Heart left ventricle (tissue), 16 donors: ENCODE results near the gene DMRTB1. TPM values are rescaled to one million over a fixed set of nuclear protein-coding genes. Genes with fewer than 3 reads are reported as not detected.

Source experiments
- ATAC-seq, 4 donors: fragments of 200-7000 bp; cut with Tn5 transposase; one replicate each; pipeline ENCODE4 v1.9.1; 2020 to 2022; ENCODE audit warnings: moderate library complexity in 4 of 4, mild to moderate bottlenecking in 3 of 4, moderate number of reproducible peaks in 1 of 4
- DNase-seq, 5 donors: peaks; one replicate each; pipeline ENCODE4 v3.0.0-alpha.2; 2020
- H3K27ac ChIP-seq, 12 donors: fragments of 200-600 bp; sonication (generic) in 4 of 12; one replicate each; pipeline versions ENCODE4 v1.5.0 to v1.8.0; 2016 to 2022; ENCODE audit warnings: mild to moderate bottlenecking in 2 of 12
- H3K27me3 ChIP-seq, 9 donors: fragments of 200-600 bp; sonication (generic) in 2 of 9; one replicate each; pipeline versions ENCODE4 v1.5.1 to v1.8.0; 2016 to 2022; ENCODE audit warnings: mild to moderate bottlenecking in 3 of 9
- H3K36me3 ChIP-seq, 9 donors: fragments of 200-600 bp; sonication (generic) in 2 of 9; one replicate each; pipeline versions ENCODE4 v1.5.0 to v1.8.0; 2018 to 2022; ENCODE audit warnings: mild to moderate bottlenecking in 2 of 9
- H3K4me1 ChIP-seq, 12 donors: fragments of 200-600 bp; sonication (generic) in 4 of 12; one replicate each; pipeline versions ENCODE4 v1.5.0 to v1.8.0; 2016 to 2022; ENCODE audit warnings: mild to moderate bottlenecking in 3 of 12
- H3K4me3 ChIP-seq, 12 donors: fragments of 200-600 bp; sonication (generic) in 4 of 12; one replicate each; pipeline versions ENCODE4 v1.5.0 to v1.8.0; 2017 to 2022; ENCODE audit warnings: mild to moderate bottlenecking in 9 of 12, moderate library complexity in 4 of 12
- H3K9me3 ChIP-seq, 12 donors: fragments of 200-600 bp; sonication (generic) in 4 of 12; one replicate each; pipeline versions ENCODE4 v1.5.0 to v1.8.0; 2016 to 2022; ENCODE audit warnings: mild to moderate bottlenecking in 1 of 12
- CTCF ChIP-seq, 12 donors: fragments of 200-600 bp; sonication (generic) in 4 of 12; IDR thresholded peaks; one replicate each; pipeline versions ENCODE4 v1.5.0 to v1.8.0; 2018 to 2022; ENCODE audit warnings: antibody characterized with exemption in 12 of 12, mild to moderate bottlenecking in 5 of 12
- POLR2A ChIP-seq, 2 donors: fragments of 450-650 bp; IDR thresholded peaks; one replicate each; pipeline ENCODE4 v1.6.1; 2017; ENCODE audit warnings: antibody characterized with exemption in 2 of 2, mild to moderate bottlenecking in 2 of 2, moderate library complexity in 2 of 2
- WGBS, 4 donors: extraction: QIAGEN DNeasy Blood & Tissue Kit in 2 of 4; methylation state at CpG; one replicate each; pipeline versions ENCODE4 v1.1.5 to v1.1.7; 2013 to 2018; 5-methylcytosine and 5-hydroxymethylcytosine counted together
- intact Hi-C, 10 donors: fragments of 100-400 bp; cut with DNase I; formaldehyde crosslinking; loops; one replicate each; pipeline versions ENCODE4 v1.11.1 to v1.14.2; 2022
- polyA plus RNA-seq, 2 donors: library from polyadenylated mRNA; stranded (reverse); fragments of 200-250 nt; gene quantifications; one replicate each; pipeline ENCODE4 v1.2.3, GENCODE V29; 2013
- total RNA-seq, 9 donors: library from RNA; depleted of rRNA in 2 of 9; stranded (reverse); fragments of >200 nt in 2 of 9; fragmentation: NEBNext Ultra II Directional in 3 of 9; extraction: Animal tissue kit (Norgen Biotek cat#: 25700) in 3 of 9; gene quantifications; one replicate each; pipeline versions ENCODE4 v1.1.0 to v1.2.4, GENCODE V29; 2016 to 2023
- donor health status: ischemic (EF 13 %, LVEDD 7.1; RV severe dilation, severe dysfunction).
- donor health status: healthy with polysubstance abuse.
- donor health status: DM: no; HTN: yes; CAD: no.
- donor health status: DM: no; HTN: no; CAD: no.
- donor health status: ischemic (EF 25% LVEDD 6.9; RV normal size, moderate dysfunction).
- donor health status: ischemic (EF 25% LVEDD 5.7; RV mildly dilated, moderate dysfunction).
- donor health status: healthy.
- donor health status: DM: yes; HTN: yes; CAD: no.
- donor health status: ischemic (EF 35%, LVEDD 5.7; RV mildly dilated, moderate dysfunction).
- donor health status: nonischemic (EF 11% LVEDD 7.7; RV severe dilation, severe dysfunction).
- donor health status: DM: yes; HTN: yes; CAD: no.
- donor health status: PGD.
- donor health status: ischemic (EF 29% LVEDD 5.4; RV normal size, mild dysfunction).
- donor health status: nonischemic (EF 23%, LVEDD 6.1; RV moderate dilation, normal function).

The DMRTB1 gene
- total and polyA plus RNA-seq, 11 donors, result not detected

DNA sequence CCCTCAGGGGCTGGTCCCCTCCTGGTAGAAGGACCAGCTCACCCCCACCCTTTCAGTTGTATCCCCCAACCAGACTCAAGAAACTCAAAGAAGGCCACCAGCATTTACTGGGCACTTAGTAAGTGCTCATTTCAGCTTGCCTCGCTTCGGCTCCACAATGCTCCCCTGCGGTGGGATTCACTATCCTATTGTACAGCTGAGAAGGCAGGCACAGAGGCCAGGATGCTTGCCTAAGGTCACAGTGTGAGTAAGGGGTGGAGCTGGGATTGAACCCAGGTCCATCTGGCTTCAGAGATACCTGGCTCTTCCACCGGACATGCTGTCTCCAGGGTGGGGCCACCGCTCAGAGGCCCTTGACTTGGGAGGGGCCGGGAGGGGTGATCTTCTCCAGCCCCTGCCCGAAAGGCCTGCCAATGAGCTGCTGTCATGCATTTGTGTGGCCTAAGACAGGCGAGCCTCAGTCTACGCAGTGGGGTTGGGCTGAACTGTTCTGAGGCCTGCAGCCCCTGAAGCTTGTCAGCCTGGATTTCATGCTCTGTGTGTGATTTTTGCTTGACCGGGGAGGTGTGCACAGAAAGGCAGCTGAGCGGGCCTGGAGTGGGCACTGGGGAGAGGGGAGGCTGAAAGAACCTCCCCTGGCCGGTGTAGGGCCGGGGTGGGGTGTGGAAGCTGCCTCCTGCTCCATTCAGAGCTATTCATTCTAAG is 48.1 kb downstream of the DMRTB1 start:
- ATAC-seq (no peak), DNase-seq (peak in 2 of 5 donors; percentile 16 to 33)
- H3K4me3 ChIP-seq, result no peak overlapping the region
- peaks cover 0 to 7% (median 0%) of the 10 kb centered on the region in 9 donors for H3K27me3 ChIP-seq
- 91 to 93% (median 93%) methylated on average over 6 to 13 of the region's 13 CpGs for WGBS, 4 donors
- TF ChIP-seq POLR2A (IDR thresholded peaks at IDR 0.05) (no peak), CTCF (IDR thresholded peaks at IDR 0.05) (no peak)
- H3K4me1 ChIP-seq, result peaks cover 0 to 18% (median 2%) of the 10 kb centered on the region in 12 donors
- H3K9me3 ChIP-seq, result no peaks in the 10 kb centered on the region
- intact Hi-C loops, result no loop called here
- H3K36me3 ChIP-seq, result no peaks in the 10 kb centered on the region
- H3K27ac ChIP-seq, result no peak overlapping the region

GRCh38 chr1:53508056-53508990 is 49.1 kb downstream of the DMRTB1 start:
- peaks cover 0 to 3% (median 0%) of the 10 kb centered on the region in 9 donors for H3K27me3 ChIP-seq
- intact Hi-C loops, result no loop called here
- ATAC-seq, result no peak

DNA sequence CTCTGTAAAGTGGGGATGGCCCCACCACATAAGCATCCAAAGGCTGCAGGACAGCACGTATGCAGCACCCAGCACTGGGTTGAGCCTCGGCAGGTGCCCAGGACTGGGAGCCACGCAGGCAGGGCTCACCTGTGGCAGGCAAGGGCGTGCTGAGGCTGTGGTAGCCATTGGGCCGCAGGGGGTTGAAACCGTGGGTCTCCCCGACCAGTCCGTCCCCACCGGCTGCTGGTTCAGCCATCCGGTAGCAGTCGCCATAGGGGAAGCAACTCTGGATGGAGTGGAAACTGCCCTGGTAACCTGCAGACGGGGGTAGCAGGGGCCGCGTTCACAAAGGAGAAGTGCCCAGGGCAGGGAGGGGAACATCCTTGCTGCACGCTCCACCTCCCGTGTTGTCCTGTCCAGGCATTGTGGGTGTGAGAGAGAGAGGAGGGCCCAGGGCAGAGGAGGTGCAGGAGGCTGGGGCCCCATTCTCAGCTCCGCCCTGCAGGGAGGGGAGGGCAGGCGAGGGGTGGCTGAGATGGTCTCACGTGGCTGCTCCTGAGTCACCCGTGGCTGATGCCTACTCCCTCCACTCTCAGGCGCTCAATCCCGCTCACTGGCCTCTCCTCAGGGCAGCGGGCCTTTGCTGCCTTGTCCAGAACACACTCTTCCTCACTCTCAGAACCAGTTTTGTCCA is 49.9 kb downstream of the DMRTB1 start:
- TF ChIP-seq POLR2A (IDR thresholded peaks at IDR 0.05), result no peak
- TF ChIP-seq CTCF (IDR thresholded peaks at IDR 0.05), result no peak
- no peaks in the 10 kb centered on the region for H3K36me3 ChIP-seq
- 73 to 86% (median 78%) methylated on average over 9 to 23 of the region's 23 CpGs for WGBS, 4 donors

More at GRCh38 chr1:53508056-53508990, 49.1 kb downstream of the DMRTB1 start:
- Histone ChIP-seq H3K4me3 (no peak overlapping the region), H3K27ac (no peak overlapping the region), H3K36me3 (no peaks in the 10 kb centered on the region), H3K9me3 (no peaks in the 10 kb centered on the region), H3K4me1 (peaks cover 0 to 24% (median 2%) of the 10 kb centered on the region in 12 donors)
- WGBS, 4 donors, result 92 to 96% (median 94%) methylated on average over 19 to 22 of the region's 22 CpGs
- peak in 2 of 5 donors; percentile 22 to 58 for DNase-seq
- TF ChIP-seq POLR2A (IDR thresholded peaks at IDR 0.05) (no peak), CTCF (IDR thresholded peaks at IDR 0.05) (no peak)

More for the DNA sequence above, 49.9 kb downstream of the DMRTB1 start:
- Histone ChIP-seq H3K4me1 (peaks cover 0 to 24% (median 2%) of the 10 kb centered on the region in 12 donors), H3K27me3 (no peaks in the 10 kb centered on the region), H3K27ac (no peak overlapping the region), H3K4me3 (no peak overlapping the region), H3K9me3 (no peaks in the 10 kb centered on the region)
- intact Hi-C loops, result no loop called here
- DNase-seq, result peak in 2 of 5 donors; percentile 20 to 54
- ATAC-seq, result no peak
